ENCODE results near the gene OR4Q2. TPM values are rescaled to one million over a fixed set of nuclear protein-coding genes. Genes with fewer than 3 reads are reported as not detected.

OR4Q2 gene
- total RNA-seq, 1 experiment from 2014 or later: not detected

- no peaks in the 10 kb centered on the region for H3K36me3 ChIP-seq (ENCODE audit: control insufficient read depth in 1 of 2, insufficient read depth in 2 of 2, low read length in 2 of 2)
- intact Hi-C loops (cut with micrococcal nuclease): no loop called here
These were observed 42.3 kb downstream of the OR4Q2 start for GRCh38 chr14:20044243-20044642.

More at GRCh38 chr14:20044243-20044642, 42.3 kb downstream of the OR4Q2 start:
- ChIA-PET POLR2A (no interaction called here), CTCF (no interaction called here), RAD21 (ENCODE audit: low non-redundant PET in 1 of 2, low total read pairs in 2 of 2, uncharacterized antibody in 2 of 2, unreplicated experiment in 2 of 2) (no interaction called here)
- ATAC-seq: no peak
- Histone ChIP-seq H3K4me2 (ENCODE audit: low read length) (no peak overlapping the region), H3K9me3 (ENCODE audit: control insufficient read depth in 1 of 2, insufficient read depth in 1 of 2, low read depth in 1 of 2, low read length in 2 of 2) (peaks cover 0 to 7% of the 10 kb centered on the region in 2 experiments; a peak in 2 of 4 replicates), H3K4me1 (ENCODE audit: control insufficient read depth in 1 of 2, insufficient read depth in 2 of 2, low read length in 2 of 2) (no peaks in the 10 kb centered on the region), H2AFZ (ENCODE audit: low read depth, low read length, poor library complexity, severe bottlenecking) (no peak overlapping the region), H3K9me2 (ENCODE audit: insufficient read depth) (no peaks in the 10 kb centered on the region), H3K27me3 (ENCODE audit: insufficient read depth, low read length) (no peaks in the 10 kb centered on the region), H3K79me2 (ENCODE audit: insufficient read depth, low read length) (no peaks in the 10 kb centered on the region), H3K4me3 (replicated peaks in 1 of 2; ENCODE audit: low read depth in 1 of 2, low read length in 2 of 2) (no peak overlapping the region), H3K9ac (ENCODE audit: low read length) (no peak overlapping the region), H4K20me1 (ENCODE audit: insufficient read depth) (no peaks in the 10 kb centered on the region; the same call in 1 of the 2 replicates), H3K27ac (ENCODE audit: low read depth, low read length) (no peak overlapping the region)
- DNase-seq (ENCODE audit: low read depth, low spot score): no peak
- no TSS peak for BruUV-seq (replicated peaks)
- TF ChIP-seq POLR2A (IDR thresholded peaks at IDR 0.05; ENCODE audit: borderline replicate concordance, extremely low read depth, insufficient read depth, insufficient read length) (no peak), CEBPB (IDR thresholded peaks at IDR 0.05; ENCODE audit: low read depth) (no peak), ATF3 (IDR thresholded peaks at IDR 0.05) (no peak), ZBTB33 (IDR thresholded peaks at IDR 0.05; ENCODE audit: extremely low read depth, insufficient replicate concordance, low read length) (no peak), RAD21 (IDR thresholded peaks at IDR 0.05; ENCODE audit: low read depth) (no peak), CTCF (IDR thresholded peaks at IDR 0.05 in 2 of 3, conservative IDR thresholded peaks at IDR 0.05 in 1 of 3; ENCODE audit: borderline replicate concordance in 1 of 3, insufficient read depth in 1 of 3, low read depth in 2 of 3, low read length in 2 of 3) (no peak), MAX (IDR thresholded peaks at IDR 0.05) (no peak), YY1 (IDR thresholded peaks at IDR 0.05; ENCODE audit: extremely low read depth, insufficient replicate concordance, low read depth, low read length) (no peak), SP1 (IDR thresholded peaks at IDR 0.05; ENCODE audit: low read depth) (no peak)

Data from HCT116 (cell line).